ENCODE data around the gene PUS10. TPM values are rescaled to one million over a fixed set of nuclear protein-coding genes. Genes with fewer than 3 reads are reported as not detected.

PUS10 gene
- total and polyA plus RNA-seq, 2 of the 13 experiments (the other 11 are each of a cell fraction or from before 2014, with no cell fraction given), result 41.4 to 44.3 TPM

DNA sequence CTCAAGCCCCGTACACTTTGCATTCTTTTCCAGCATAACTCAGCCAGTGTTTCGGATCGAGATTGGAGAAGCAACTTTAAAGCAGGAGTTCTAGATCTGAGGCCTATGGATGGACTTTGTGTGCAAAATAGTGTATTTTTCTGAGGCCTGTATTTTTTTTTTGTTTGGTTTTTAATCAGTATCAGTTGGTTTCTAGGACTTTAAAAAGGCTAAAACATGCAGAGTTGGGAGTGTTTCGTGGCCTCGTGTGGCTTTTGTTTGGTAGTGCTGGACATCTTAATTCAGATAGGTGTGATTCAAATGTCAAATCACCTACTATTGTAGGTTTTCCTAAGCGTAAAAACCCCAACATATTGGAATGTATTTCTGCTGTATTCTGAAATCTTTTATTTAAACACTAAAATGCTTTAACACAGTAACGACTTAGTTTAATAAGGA is 282 bp upstream of the PUS10 start (continued):
- TF ChIP-seq ZNF569 (CRISPR knock-in tag; IDR thresholded peaks at IDR 0.05; ENCODE audit: borderline replicate concordance) (no peak), RXRB (CRISPR knock-in tag; IDR thresholded peaks at IDR 0.05; ENCODE audit: borderline replicate concordance) (no peak), GABPB1 (CRISPR knock-in tag; IDR thresholded peaks at IDR 0.05) (no peak), ZNF382 (CRISPR knock-in tag; IDR thresholded peaks at IDR 0.05; ENCODE audit: borderline replicate concordance) (no peak), ZEB1 (IDR thresholded peaks at IDR 0.05; ENCODE audit: insufficient replicate concordance, low read depth) (peak; percentile 31), NCOA5 (CRISPR knock-in tag; IDR thresholded peaks at IDR 0.05) (peak; percentile 75; the same call in 1 of the 2 replicates), ZSCAN30 (CRISPR knock-in tag; IDR thresholded peaks at IDR 0.05) (no peak), PHF8 (CRISPR knock-in tag; IDR thresholded peaks at IDR 0.05) (no peak), NCOA2 (CRISPR knock-in tag; IDR thresholded peaks at IDR 0.05) (no peak), HNRNPUL1 (IDR thresholded peaks at IDR 0.05; ENCODE audit: low read depth, low read length) (no peak), ZNF629 (CRISPR knock-in tag; conservative IDR thresholded peaks at IDR 0.05) (no peak), SIX1 (CRISPR knock-in tag; IDR thresholded peaks at IDR 0.05; ENCODE audit: borderline replicate concordance) (0 out of 2 replicates have a peak, but pooled peaks have one; percentile 1)
- TF ChIP-seq, protein P1, sequence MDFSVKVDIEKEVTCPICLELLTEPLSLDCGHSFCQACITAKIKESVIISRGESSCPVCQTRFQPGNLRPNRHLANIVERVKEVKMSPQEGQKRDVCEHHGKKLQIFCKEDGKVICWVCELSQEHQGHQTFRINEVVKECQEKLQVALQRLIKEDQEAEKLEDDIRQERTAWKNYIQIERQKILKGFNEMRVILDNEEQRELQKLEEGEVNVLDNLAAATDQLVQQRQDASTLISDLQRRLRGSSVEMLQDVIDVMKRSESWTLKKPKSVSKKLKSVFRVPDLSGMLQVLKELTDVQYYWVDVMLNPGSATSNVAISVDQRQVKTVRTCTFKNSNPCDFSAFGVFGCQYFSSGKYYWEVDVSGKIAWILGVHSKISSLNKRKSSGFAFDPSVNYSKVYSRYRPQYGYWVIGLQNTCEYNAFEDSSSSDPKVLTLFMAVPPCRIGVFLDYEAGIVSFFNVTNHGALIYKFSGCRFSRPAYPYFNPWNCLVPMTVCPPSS (IDR thresholded peaks at IDR 0.05), result no peak
- TF ChIP-seq, protein P2, sequence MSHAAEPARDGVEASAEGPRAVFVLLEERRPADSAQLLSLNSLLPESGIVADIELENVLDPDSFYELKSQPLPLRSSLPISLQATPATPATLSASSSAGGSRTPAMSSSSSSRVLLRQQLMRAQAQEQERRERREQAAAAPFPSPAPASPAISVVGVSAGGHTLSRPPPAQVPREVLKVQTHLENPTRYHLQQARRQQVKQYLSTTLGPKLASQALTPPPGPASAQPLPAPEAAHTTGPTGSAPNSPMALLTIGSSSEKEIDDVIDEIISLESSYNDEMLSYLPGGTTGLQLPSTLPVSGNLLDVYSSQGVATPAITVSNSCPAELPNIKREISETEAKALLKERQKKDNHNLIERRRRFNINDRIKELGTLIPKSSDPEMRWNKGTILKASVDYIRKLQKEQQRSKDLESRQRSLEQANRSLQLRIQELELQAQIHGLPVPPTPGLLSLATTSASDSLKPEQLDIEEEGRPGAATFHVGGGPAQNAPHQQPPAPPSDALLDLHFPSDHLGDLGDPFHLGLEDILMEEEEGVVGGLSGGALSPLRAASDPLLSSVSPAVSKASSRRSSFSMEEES (CRISPR knock-in tag; IDR thresholded peaks at IDR 0.05), result peak; percentile 64; the same call in 1 of the 2 replicates
- TF ChIP-seq, protein P3, sequence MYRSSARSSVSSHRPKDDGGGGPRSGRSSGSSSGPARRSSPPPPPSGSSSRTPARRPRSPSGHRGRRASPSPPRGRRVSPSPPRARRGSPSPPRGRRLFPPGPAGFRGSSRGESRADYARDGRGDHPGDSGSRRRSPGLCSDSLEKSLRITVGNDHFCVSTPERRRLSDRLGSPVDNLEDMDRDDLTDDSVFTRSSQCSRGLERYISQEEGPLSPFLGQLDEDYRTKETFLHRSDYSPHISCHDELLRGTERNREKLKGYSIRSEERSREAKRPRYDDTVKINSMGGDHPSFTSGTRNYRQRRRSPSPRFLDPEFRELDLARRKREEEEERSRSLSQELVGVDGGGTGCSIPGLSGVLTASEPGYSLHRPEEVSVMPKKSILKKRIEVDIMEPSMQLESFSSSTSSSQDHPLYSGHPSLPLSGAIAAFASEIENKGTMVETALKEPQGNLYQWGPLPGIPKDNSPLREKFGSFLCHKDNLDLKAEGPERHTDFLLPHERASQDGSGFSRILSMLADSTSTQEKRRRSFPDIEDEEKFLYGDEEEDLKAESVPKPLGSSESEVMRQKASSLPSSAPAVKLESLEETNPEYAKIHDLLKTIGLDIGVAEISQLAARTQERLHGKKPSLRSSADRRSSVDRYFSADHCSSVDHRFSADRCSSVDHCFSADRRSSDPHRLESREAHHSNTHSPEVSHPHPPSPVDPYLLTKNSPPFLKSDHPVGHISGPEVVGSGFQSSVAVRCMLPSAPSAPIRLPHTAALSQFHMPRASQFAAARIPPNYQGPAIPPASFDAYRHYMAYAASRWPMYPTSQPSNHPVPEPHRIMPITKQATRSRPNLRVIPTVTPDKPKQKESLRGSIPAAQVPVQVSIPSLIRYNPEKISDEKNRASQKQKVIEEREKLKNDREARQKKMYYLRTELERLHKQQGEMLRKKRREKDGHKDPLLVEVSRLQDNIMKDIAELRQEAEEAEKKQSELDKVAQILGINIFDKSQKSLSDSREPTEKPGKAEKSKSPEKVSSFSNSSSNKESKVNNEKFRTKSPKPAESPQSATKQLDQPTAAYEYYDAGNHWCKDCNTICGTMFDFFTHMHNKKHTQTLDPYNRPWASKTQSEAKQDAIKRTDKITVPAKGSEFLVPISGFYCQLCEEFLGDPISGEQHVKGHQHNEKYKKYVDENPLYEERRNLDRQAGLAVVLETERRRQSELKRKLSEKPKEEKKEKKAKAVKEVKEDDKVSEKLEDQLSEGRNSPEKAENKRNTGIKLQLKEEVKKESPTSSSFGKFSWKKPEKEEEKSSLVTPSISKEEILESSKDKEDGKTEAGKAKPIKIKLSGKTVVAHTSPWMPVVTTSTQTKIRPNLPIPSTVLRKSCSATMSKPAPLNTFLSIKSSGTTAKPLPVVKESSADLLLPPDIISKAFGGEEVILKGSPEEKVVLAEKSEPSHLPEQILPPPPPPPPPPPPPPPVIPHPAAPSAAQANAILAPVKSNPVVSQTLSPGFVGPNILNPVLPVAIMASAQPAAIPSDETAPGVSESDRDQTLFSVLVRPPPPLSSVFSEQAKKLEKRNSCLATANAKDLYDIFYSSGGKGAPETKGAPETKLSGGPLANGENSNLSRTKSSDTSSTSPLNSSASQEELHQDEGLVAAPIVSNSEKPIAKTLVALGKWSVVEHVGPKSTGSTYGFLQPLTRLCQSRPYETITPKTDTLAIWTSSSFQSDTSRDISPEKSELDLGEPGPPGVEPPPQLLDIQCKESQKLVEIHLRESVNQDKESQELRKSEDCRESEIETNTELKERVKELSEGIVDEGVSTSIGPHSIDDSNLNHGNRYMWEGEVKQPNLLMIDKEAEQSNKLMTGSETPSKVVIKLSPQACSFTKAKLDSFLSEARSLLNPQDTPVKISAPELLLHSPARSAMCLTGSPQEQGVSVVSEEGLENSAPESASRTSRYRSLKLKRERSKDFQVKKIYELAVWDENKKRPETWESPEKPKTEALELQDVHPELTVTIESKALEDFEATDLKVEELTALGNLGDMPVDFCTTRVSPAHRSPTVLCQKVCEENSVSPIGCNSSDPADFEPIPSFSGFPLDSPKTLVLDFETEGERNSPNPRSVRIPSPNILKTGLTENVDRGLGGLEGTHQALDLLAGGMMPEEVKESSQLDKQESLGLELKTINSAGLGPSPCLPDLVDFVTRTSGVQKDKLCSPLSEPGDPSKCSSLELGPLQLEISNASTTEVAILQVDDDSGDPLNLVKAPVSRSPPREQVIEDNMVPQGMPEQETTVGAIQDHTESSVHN (CRISPR knock-in tag; IDR thresholded peaks at IDR 0.05), result no peak
- TF ChIP-seq, protein P4, sequence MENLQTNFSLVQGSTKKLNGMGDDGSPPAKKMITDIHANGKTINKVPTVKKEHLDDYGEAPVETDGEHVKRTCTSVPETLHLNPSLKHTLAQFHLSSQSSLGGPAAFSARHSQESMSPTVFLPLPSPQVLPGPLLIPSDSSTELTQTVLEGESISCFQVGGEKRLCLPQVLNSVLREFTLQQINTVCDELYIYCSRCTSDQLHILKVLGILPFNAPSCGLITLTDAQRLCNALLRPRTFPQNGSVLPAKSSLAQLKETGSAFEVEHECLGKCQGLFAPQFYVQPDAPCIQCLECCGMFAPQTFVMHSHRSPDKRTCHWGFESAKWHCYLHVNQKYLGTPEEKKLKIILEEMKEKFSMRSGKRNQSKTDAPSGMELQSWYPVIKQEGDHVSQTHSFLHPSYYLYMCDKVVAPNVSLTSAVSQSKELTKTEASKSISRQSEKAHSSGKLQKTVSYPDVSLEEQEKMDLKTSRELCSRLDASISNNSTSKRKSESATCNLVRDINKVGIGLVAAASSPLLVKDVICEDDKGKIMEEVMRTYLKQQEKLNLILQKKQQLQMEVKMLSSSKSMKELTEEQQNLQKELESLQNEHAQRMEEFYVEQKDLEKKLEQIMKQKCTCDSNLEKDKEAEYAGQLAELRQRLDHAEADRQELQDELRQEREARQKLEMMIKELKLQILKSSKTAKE (CRISPR knock-in tag; IDR thresholded peaks at IDR 0.05; ENCODE audit: borderline replicate concordance), result 0 out of 2 replicates have a peak, but pooled peaks have one; percentile 54

All from HepG2 (cell line).